Measurements from ENCODE around the gene PDE8B.

DNA sequence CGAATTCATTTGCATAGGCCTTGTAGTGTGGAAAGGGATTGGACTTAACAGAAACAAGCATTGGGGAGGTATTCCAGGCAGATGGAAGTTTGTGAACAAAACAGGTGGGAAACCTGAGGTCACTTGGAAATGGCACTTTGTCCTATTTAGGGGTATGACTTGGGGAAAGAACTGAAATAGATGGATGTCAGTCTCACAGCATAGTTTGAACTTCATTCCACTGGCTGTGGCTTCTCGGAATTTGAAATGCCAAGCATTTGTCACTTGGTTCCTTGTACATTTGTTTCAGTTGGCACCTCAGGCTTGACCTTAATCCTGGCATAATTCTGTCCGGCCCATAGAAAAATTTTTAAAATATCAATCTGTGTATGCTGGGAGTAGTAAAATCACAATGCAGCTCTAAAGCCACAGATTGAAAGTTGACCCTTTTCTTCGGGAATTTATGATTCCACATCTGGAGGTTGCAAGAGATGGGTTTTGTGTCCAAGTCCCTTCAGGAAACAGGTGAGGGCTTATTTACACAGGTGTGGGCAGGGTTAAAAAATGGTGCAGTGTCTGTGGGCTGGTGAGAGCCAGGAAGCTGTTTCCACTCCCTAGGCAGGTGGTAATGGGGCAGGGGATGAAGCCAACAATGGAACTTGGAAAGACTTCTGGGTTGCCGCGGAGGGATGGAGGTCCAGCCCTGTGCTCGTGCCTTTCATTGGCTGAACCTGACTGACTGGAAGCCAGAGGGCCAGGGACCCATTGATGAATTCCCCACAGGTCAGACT, 39.2 kb upstream of the PDE8B start:
- no peak for TF ChIP-seq GATA2 (IDR thresholded peaks at IDR 0.05; ENCODE audit: low read depth, low read length)
- TF ChIP-seq GATA3 (IDR thresholded peaks at IDR 0.05; ENCODE audit: low read depth, low read length): no peak

All from SH-SY5Y (cell line).